ENCODE results near the gene SLU7. TPM values are rescaled to one million over a fixed set of nuclear protein-coding genes. Genes with fewer than 3 reads are reported as not detected.

The SLU7 gene
- total and polyA plus RNA-seq, 9 of the 15 experiments (the other 6 are each of a cell fraction or from before 2014, with no cell fraction given) = 42.1 to 65.7 (median 54.8) TPM

DNA sequence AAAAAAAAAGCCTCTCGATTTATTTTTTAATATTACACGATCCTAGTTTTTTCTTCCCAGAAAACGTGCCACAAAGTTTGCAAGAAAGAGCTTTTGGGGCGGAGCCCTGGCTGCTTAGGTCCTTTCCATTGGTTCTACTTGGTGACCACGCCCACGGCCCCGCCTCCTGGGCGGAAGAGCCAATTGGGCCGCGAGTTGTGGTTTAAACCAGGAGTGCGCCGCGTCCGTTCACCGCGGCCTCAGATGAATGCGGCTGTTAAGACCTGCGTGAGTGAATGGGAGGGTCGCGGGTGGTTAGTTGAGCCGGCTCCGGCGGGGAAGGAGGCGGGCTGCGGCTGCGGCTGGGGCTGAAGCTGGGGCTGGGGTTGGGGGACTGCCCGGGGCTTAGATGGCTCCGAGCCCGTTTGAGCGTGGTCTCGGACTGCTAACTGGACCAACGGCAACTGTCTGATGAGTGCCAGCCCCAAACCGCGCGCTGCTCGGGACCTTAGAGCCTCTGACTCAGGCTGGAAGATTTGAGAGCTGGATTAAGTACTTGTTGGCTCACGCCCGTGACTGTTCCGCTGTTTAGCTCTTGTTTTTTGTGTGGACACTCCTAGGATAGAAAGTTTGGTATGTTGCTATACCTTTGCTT lies 2.9 kb upstream of the SLU7 start, which contains the start of gene PTTG1 (continued):
- TF ChIP-seq, protein P1, sequence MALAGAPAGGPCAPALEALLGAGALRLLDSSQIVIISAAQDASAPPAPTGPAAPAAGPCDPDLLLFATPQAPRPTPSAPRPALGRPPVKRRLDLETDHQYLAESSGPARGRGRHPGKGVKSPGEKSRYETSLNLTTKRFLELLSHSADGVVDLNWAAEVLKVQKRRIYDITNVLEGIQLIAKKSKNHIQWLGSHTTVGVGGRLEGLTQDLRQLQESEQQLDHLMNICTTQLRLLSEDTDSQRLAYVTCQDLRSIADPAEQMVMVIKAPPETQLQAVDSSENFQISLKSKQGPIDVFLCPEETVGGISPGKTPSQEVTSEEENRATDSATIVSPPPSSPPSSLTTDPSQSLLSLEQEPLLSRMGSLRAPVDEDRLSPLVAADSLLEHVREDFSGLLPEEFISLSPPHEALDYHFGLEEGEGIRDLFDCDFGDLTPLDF (CRISPR knock-in tag; IDR thresholded peaks at IDR 0.05) = peak; percentile 72; the same call in 1 of the 2 replicates
- TF ChIP-seq, protein P2, sequence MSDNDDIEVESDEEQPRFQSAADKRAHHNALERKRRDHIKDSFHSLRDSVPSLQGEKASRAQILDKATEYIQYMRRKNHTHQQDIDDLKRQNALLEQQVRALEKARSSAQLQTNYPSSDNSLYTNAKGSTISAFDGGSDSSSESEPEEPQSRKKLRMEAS (CRISPR knock-in tag; IDR thresholded peaks at IDR 0.05) = peak; percentile 49; the same call in 1 of the 2 replicates
- no peak for TF ChIP-seq ZNF785 (CRISPR knock-in tag; IDR thresholded peaks at IDR 0.05)
- TF ChIP-seq, protein P3, sequence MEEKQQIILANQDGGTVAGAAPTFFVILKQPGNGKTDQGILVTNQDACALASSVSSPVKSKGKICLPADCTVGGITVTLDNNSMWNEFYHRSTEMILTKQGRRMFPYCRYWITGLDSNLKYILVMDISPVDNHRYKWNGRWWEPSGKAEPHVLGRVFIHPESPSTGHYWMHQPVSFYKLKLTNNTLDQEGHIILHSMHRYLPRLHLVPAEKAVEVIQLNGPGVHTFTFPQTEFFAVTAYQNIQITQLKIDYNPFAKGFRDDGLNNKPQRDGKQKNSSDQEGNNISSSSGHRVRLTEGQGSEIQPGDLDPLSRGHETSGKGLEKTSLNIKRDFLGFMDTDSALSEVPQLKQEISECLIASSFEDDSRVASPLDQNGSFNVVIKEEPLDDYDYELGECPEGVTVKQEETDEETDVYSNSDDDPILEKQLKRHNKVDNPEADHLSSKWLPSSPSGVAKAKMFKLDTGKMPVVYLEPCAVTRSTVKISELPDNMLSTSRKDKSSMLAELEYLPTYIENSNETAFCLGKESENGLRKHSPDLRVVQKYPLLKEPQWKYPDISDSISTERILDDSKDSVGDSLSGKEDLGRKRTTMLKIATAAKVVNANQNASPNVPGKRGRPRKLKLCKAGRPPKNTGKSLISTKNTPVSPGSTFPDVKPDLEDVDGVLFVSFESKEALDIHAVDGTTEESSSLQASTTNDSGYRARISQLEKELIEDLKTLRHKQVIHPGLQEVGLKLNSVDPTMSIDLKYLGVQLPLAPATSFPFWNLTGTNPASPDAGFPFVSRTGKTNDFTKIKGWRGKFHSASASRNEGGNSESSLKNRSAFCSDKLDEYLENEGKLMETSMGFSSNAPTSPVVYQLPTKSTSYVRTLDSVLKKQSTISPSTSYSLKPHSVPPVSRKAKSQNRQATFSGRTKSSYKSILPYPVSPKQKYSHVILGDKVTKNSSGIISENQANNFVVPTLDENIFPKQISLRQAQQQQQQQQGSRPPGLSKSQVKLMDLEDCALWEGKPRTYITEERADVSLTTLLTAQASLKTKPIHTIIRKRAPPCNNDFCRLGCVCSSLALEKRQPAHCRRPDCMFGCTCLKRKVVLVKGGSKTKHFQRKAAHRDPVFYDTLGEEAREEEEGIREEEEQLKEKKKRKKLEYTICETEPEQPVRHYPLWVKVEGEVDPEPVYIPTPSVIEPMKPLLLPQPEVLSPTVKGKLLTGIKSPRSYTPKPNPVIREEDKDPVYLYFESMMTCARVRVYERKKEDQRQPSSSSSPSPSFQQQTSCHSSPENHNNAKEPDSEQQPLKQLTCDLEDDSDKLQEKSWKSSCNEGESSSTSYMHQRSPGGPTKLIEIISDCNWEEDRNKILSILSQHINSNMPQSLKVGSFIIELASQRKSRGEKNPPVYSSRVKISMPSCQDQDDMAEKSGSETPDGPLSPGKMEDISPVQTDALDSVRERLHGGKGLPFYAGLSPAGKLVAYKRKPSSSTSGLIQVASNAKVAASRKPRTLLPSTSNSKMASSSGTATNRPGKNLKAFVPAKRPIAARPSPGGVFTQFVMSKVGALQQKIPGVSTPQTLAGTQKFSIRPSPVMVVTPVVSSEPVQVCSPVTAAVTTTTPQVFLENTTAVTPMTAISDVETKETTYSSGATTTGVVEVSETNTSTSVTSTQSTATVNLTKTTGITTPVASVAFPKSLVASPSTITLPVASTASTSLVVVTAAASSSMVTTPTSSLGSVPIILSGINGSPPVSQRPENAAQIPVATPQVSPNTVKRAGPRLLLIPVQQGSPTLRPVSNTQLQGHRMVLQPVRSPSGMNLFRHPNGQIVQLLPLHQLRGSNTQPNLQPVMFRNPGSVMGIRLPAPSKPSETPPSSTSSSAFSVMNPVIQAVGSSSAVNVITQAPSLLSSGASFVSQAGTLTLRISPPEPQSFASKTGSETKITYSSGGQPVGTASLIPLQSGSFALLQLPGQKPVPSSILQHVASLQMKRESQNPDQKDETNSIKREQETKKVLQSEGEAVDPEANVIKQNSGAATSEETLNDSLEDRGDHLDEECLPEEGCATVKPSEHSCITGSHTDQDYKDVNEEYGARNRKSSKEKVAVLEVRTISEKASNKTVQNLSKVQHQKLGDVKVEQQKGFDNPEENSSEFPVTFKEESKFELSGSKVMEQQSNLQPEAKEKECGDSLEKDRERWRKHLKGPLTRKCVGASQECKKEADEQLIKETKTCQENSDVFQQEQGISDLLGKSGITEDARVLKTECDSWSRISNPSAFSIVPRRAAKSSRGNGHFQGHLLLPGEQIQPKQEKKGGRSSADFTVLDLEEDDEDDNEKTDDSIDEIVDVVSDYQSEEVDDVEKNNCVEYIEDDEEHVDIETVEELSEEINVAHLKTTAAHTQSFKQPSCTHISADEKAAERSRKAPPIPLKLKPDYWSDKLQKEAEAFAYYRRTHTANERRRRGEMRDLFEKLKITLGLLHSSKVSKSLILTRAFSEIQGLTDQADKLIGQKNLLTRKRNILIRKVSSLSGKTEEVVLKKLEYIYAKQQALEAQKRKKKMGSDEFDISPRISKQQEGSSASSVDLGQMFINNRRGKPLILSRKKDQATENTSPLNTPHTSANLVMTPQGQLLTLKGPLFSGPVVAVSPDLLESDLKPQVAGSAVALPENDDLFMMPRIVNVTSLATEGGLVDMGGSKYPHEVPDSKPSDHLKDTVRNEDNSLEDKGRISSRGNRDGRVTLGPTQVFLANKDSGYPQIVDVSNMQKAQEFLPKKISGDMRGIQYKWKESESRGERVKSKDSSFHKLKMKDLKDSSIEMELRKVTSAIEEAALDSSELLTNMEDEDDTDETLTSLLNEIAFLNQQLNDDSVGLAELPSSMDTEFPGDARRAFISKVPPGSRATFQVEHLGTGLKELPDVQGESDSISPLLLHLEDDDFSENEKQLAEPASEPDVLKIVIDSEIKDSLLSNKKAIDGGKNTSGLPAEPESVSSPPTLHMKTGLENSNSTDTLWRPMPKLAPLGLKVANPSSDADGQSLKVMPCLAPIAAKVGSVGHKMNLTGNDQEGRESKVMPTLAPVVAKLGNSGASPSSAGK (IDR thresholded peaks at IDR 0.05) = peak; percentile 60; the same call in 1 of the 2 replicates
- peak; percentile 68 for TF ChIP-seq PML (IDR thresholded peaks at IDR 0.05; ENCODE audit: low read length)
- TF ChIP-seq TAF1 (IDR thresholded peaks at IDR 0.05; ENCODE audit: control insufficient read depth, extremely low read depth, insufficient read depth, low read length, severe bottlenecking) = peak; percentile 95
- TF ChIP-seq POLR2B (IDR thresholded peaks at IDR 0.05; ENCODE audit: low read depth, partially characterized antibody) = peak; percentile 87
- TF ChIP-seq, protein P4, sequence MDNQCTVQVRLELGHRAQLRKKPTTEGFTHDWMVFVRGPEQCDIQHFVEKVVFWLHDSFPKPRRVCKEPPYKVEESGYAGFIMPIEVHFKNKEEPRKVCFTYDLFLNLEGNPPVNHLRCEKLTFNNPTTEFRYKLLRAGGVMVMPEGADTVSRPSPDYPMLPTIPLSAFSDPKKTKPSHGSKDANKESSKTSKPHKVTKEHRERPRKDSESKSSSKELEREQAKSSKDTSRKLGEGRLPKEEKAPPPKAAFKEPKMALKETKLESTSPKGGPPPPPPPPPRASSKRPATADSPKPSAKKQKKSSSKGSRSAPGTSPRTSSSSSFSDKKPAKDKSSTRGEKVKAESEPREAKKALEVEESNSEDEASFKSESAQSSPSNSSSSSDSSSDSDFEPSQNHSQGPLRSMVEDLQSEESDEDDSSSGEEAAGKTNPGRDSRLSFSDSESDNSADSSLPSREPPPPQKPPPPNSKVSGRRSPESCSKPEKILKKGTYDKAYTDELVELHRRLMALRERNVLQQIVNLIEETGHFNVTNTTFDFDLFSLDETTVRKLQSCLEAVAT (IDR thresholded peaks at IDR 0.05) = peak in 1 of 2 experiments; percentile 41; a peak in 1 of 4 replicates
- TF ChIP-seq, protein P5, sequence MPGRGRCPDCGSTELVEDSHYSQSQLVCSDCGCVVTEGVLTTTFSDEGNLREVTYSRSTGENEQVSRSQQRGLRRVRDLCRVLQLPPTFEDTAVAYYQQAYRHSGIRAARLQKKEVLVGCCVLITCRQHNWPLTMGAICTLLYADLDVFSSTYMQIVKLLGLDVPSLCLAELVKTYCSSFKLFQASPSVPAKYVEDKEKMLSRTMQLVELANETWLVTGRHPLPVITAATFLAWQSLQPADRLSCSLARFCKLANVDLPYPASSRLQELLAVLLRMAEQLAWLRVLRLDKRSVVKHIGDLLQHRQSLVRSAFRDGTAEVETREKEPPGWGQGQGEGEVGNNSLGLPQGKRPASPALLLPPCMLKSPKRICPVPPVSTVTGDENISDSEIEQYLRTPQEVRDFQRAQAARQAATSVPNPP (IDR thresholded peaks at IDR 0.05; ENCODE audit: borderline replicate concordance, insufficient read depth, insufficient read length) = no peak
- TF ChIP-seq RBBP5 (IDR thresholded peaks at IDR 0.05; ENCODE audit: borderline replicate concordance, insufficient read depth, low read length, poor library complexity, severe bottlenecking) = peak; percentile 65
